Left renal pelvis (tissue), 4 donors: ENCODE results near the gene ANK2. TPM values are rescaled to one million over a fixed set of nuclear protein-coding genes. Genes with fewer than 3 reads are reported as not detected.

Source experiments
- DNase-seq, 4 donors: peaks; one replicate each; pipeline ENCODE4 v3.0.0-alpha.2; 2013; ENCODE audit warnings: low read depth in 4 of 4, low spot score in 3 of 4
- polyA plus RNA-seq, 4 donors: library from polyadenylated mRNA; unstranded; fragments of 120-200 nt; gene quantifications; one replicate each; pipeline ENCODE4 v1.2.1, GENCODE V29; 2013; ENCODE audit not compliant: insufficient read length in 4 of 4

The ANK2 gene
- polyA plus RNA-seq, 4 donors, result 57.3 to 68.0 (median 64.1) TPM

GRCh38 chr4:113383111-113383785 lies 333.8 kb downstream of the ANK2 start:
- DNase-seq, result no peak

GRCh38 chr4:113384600-113384999 lies 335.1 kb downstream of the ANK2 start:
- no peak for DNase-seq

GRCh38 chr4:113385281-113385899 lies 335.9 kb downstream of the ANK2 start:
- DNase-seq, result no peak

- no peak for DNase-seq
Observed at GRCh38 chr4:113389160-113389559, 339.7 kb downstream of the ANK2 start.

GRCh38 chr4:113390850-113391249 lies 341.4 kb downstream of the ANK2 start:
- DNase-seq, result no peak

GRCh38 chr4:113394108-113394729 lies 344.8 kb downstream of the ANK2 start:
- DNase-seq, result no peak

- DNase-seq, result peak; percentile 76 to 80 (median 78)
Observed at GRCh38 chr4:113394730-113395530, 345.5 kb downstream of the ANK2 start.

- DNase-seq, result no peak
Observed at GRCh38 chr4:113397114-113397701, 347.8 kb downstream of the ANK2 start.

- DNase-seq, result no peak
Observed at GRCh38 chr4:113398441-113399143, 349.1 kb downstream of the ANK2 start.

- DNase-seq, result no peak
Observed at GRCh38 chr4:113404167-113404571, 354.7 kb downstream of the ANK2 start.

- no peak for DNase-seq
Observed at GRCh38 chr4:113404841-113405240, 355.4 kb downstream of the ANK2 start.

GRCh38 chr4:113405874-113406722 lies 356.6 kb downstream of the ANK2 start:
- no peak for DNase-seq

- no peak for DNase-seq
Observed at GRCh38 chr4:113406723-113407016, 357.2 kb downstream of the ANK2 start.

- no peak for DNase-seq
Observed at GRCh38 chr4:113407409-113407808, 358.0 kb downstream of the ANK2 start.

GRCh38 chr4:113409181-113409580 lies 359.7 kb downstream of the ANK2 start:
- no peak for DNase-seq

GRCh38 chr4:113410686-113411085 lies 361.2 kb downstream of the ANK2 start:
- no peak for DNase-seq

- DNase-seq, result no peak
Observed at GRCh38 chr4:113411496-113411938, 362.1 kb downstream of the ANK2 start.

- DNase-seq, result no peak
Observed at GRCh38 chr4:113419631-113420030, 370.2 kb downstream of the ANK2 start.

GRCh38 chr4:113420938-113421337 lies 371.5 kb downstream of the ANK2 start:
- DNase-seq, result no peak
